Stimulated activated naive CD8-positive, alpha-beta T cell treated with anti-CD3 and anti-CD28 coated beads, Interleukin-15, amount 100 ng/mL, for 72 hours (primary cell): ENCODE measurements around the gene GGT5.
A peak's percentile ranks its signal among the peaks of the same experiment; 100 is the strongest.
"Not testable (repeated sequence)": the region's sequence is repeated elsewhere in the genome, so short reads cannot be mapped to it uniquely, and the experiment has no call there.

Source experiments
- ATAC-seq: fragments of 150-1000 bp; cut with Tn5 transposase; 2 replicates; pipeline ENCODE4 v1.10.0; 2021; ENCODE audit warnings: mild to moderate bottlenecking, moderate library complexity
- DNase-seq, 2 donors: peaks; one replicate each; pipeline ENCODE4 v3.0.0; 2021 to 2022
- H3K27ac Mint-ChIP-seq, 2 donors: one replicate each; pipeline ENCODE4 v1.8.0; 2022; ENCODE audit warnings: mild to moderate bottlenecking in 2 of 2, mixed read lengths in 2 of 2, moderate library complexity in 2 of 2
- H3K27me3 Mint-ChIP-seq: one replicate; pipeline ENCODE4 v1.8.0; 2022; ENCODE audit warnings: mixed read lengths
- H3K4me1 Mint-ChIP-seq: one replicate; pipeline ENCODE4 v1.8.0; 2022; ENCODE audit warnings: mild to moderate bottlenecking, mixed read lengths
- H3K4me3 Mint-ChIP-seq, 2 donors: one replicate each; pipeline ENCODE4 v1.8.0; 2022; ENCODE audit warnings: mild to moderate bottlenecking in 2 of 2, mixed read lengths in 2 of 2, moderate library complexity in 1 of 2
- H3K9me3 Mint-ChIP-seq, 2 donors: one replicate each; pipeline ENCODE4 v1.8.0; 2022; ENCODE audit warnings: mixed read lengths in 2 of 2

GGT5 gene

GRCh38 chr22:24247011-24247507 is 2.2 kb upstream of the GGT5 start:
- peak overlapping the region in 1 of 2 donors; percentile 42 for H3K27ac Mint-ChIP-seq
- no peak overlapping the region for H3K4me3 Mint-ChIP-seq
- ATAC-seq (no peak), DNase-seq (no peak)
- no peaks in the 10 kb centered on the region for H3K27me3 Mint-ChIP-seq
- H3K4me1 Mint-ChIP-seq: peaks cover 29% of the 10 kb centered on the region
- H3K9me3 Mint-ChIP-seq: no peaks in the 10 kb centered on the region

DNA sequence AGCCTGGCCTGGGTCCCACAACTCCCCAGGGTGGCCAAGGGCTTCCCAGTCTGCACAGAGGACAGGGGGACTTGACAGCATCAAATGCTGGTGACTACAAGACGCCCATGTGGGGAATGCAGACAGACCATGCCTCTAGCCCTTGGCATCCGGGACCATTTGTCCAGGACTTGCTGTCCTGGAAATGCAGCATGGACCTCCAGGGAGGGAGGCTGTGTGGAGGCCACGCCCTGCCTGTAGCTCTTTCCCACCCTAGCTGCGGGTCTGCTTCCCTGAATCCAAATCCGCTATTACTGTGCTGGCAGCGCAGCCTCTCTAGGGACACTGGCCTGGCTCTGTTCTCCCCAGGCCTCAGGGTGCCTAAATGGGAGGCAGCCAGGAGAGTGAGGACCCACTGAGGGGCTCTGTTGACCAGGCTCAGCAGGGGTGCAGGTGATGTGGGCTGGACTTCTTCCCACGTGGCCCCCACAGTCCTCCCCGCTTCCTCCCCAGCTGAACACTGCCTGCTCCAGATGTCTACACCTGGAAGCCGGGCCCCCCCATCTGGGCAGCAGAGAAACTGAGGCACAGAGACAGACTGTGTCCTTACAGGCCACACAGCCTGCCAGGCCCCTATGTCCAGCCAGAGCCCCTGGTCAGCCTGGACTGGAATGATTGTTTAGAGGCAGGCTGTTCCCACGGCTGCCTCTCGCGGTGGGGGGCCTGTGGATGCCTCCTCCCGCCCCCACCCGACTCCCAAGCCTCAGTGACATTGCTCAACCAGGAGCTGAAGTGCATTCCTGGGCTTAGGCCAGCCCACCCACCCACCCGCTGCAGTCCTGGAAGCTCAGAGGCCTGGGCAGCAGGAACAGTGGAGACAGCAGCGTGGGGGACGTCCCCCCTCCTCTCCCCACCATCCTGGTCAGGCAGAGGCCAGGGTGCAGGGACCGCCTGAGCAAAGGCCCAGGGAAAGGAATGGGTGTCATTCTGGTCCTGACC is 991 bp upstream of the GGT5 start:
- not testable (repeated sequence) for H3K27me3 Mint-ChIP-seq, H3K4me3 Mint-ChIP-seq, DNase-seq, H3K9me3 Mint-ChIP-seq, H3K27ac Mint-ChIP-seq, ATAC-seq
- H3K4me1 Mint-ChIP-seq: peaks cover 41% of the 10 kb centered on the region

DNA sequence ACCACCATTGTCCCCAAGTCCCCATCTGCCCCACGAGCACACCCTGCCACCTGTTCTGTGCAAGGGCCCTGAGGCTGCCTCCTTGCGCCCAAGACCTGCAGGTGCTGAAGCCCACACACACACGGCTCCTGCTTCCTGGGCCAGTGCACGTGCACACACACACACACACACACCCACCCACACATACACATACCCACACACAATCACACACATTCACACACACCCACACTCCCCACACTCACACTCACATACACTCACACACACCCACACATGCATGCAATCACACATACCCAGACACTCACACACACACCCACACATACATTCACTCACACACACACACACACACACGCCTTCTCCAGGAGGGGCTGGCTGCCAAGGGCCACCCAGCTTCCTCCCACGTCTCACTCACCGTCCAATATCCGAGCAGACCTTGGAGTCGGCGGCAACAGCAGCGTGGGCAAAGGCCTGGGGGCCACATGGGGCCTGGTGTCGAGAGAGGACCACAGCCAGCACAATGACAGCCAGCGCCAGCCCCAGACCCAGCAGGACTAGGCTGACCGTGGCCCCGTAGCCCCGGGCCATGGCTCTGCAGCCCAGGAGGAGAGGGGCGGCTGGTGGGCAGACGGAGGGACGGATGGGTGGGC is 616 bp downstream of the GGT5 start:
- Mint-ChIP-seq H3K27me3 (no peaks in the 10 kb centered on the region), H3K4me1 (peaks cover 44% of the 10 kb centered on the region), H3K4me3 (no peak overlapping the region), H3K9me3 (no peaks in the 10 kb centered on the region), H3K27ac (peak overlapping the region; percentile 22 to 74)
- ATAC-seq (no peak), DNase-seq (no peak)

DNA sequence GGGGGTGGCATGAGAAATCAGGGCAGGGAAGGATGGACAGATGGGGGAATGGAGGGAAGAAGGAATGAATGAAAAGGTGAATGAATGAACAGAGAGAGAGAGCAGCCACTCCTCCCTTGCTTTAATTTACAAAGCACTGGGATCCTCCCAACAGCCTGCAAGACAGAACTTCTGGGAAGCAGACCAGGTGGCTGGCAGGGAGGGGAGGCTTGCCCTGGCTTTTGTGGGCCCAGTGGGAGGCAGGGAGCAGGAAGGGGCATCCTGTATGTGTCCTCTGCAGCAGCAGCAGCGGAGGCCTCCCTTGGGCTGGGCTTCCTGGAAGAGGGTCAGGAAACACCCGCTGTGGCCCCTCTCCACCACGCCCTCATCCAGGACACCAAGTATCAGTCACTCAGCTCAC is 1.5 kb downstream of the GGT5 start:
- peak overlapping the region; percentile 80 to 92 for H3K27ac Mint-ChIP-seq
- ATAC-seq, H3K9me3 Mint-ChIP-seq, DNase-seq, H3K27me3 Mint-ChIP-seq: not testable (repeated sequence)
- peak overlapping the region; percentile 53 to 63 for H3K4me3 Mint-ChIP-seq
- H3K4me1 Mint-ChIP-seq: peaks cover 44% of the 10 kb centered on the region

DNA sequence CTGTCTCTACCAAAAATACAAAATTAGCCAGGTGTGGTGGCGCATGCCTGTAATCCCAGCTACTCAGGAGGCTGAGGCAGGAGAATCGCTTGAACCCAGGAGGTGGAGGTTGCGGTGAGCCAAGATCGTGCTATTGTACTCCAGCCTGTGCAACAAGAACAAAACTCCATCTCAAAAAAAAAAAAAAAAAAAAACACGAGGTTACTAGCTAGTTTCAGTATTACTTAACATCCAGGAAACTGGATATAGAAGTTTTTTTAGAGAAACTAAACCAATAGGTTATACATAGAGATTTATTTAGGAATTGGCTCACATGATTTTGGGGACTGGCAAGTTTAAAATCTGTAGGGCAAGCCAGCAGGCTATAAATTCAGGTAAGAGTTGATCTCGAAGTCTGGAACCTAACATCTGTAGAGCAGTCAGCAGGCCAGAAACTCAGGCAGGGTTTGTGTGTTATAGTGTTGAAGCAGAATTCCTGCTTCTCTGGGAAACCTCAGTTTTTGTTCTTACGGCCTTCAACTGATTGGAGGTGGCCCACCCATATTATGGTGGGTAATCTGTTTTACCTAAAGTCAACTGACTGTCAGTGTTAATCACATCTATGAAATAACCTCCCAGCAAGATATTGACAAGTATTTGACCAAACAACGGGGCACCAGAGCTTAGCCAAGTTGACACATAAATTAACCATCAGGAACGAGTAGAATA is 3.7 kb downstream of the GGT5 start:
- not testable (repeated sequence) for H3K4me3 Mint-ChIP-seq, DNase-seq, H3K9me3 Mint-ChIP-seq, H3K27me3 Mint-ChIP-seq, ATAC-seq
- H3K27ac Mint-ChIP-seq: peak overlapping the region in 1 of 2 donors; percentile 52
- H3K4me1 Mint-ChIP-seq: peaks cover 44% of the 10 kb centered on the region

GRCh38 chr22:24240381-24240780 is 4.5 kb downstream of the GGT5 start:
- DNase-seq (no peak), ATAC-seq (no peak)
- Mint-ChIP-seq H3K27ac (no peak overlapping the region), H3K4me3 (no peak overlapping the region), H3K9me3 (no peaks in the 10 kb centered on the region), H3K4me1 (peaks cover 44% of the 10 kb centered on the region), H3K27me3 (no peaks in the 10 kb centered on the region)

DNA sequence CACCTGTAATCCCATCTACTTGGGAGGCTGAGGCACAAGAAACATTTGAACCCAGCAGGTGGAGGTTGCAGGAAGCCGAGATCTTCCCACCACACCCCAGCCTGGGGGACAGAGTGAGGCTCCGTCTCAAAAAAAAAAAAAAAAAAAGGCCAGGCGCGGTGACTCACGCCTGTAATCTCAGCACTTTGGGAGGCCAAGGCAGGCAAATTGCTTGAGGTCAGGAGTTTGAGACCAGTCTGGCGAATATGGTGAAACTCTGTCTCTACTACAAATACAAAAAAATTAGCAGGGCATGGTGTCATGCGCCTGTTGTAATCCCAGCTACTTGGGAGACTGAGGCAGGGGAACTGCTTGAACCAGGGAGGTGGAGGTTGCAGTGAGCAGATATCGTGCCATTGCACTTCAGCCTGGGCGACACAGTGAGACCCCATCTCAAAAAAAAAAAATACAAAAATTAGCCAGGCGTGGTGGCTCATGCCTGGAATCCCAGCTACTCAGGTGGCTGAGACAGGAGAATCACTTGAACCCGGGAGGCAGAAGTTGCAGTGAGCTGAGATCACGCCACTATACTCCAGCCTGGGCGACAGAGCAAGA is 6.7 kb downstream of the GGT5 start:
- H3K9me3 Mint-ChIP-seq, H3K27ac Mint-ChIP-seq: not testable (repeated sequence)

GRCh38 chr22:24236656-24237055 is 8.2 kb downstream of the GGT5 start:
- ATAC-seq: no peak
- no peak overlapping the region for H3K4me3 Mint-ChIP-seq
- no peaks in the 10 kb centered on the region for H3K27me3 Mint-ChIP-seq
- H3K9me3 Mint-ChIP-seq: no peaks in the 10 kb centered on the region
- peaks cover 11% of the 10 kb centered on the region for H3K4me1 Mint-ChIP-seq
- no peak overlapping the region for H3K27ac Mint-ChIP-seq
- no peak for DNase-seq

More for the DNA sequence above, 6.7 kb downstream of the GGT5 start:
- not testable (repeated sequence) for ATAC-seq, H3K4me3 Mint-ChIP-seq, H3K27me3 Mint-ChIP-seq, DNase-seq
- peaks cover 26% of the 10 kb centered on the region for H3K4me1 Mint-ChIP-seq

DNA sequence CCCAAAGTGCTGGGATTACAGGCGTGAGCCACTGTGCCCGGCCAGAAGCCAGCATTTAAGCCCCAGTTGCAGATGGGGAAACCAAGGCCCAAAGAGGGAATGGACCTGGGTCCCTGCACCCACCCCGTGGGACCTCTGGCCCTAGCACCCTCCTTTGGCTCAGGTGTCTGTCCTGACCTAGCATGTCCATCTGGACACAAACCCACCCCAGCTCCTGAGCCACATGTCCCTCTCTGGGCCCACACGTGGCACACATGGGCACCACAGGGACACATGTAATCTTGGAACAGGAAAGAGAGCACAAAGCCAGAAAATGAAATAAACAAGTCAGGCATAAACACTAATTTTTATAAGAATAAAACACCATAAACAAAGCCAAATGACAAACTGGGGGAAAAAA is 9.6 kb downstream of the GGT5 start:
- peaks cover 4% of the 10 kb centered on the region for H3K4me1 Mint-ChIP-seq
- DNase-seq: no peak
- no peak overlapping the region for H3K27ac Mint-ChIP-seq
- no peaks in the 10 kb centered on the region for H3K27me3 Mint-ChIP-seq
- H3K9me3 Mint-ChIP-seq: no peaks in the 10 kb centered on the region
- ATAC-seq: no peak
- no peak overlapping the region for H3K4me3 Mint-ChIP-seq

DNA sequence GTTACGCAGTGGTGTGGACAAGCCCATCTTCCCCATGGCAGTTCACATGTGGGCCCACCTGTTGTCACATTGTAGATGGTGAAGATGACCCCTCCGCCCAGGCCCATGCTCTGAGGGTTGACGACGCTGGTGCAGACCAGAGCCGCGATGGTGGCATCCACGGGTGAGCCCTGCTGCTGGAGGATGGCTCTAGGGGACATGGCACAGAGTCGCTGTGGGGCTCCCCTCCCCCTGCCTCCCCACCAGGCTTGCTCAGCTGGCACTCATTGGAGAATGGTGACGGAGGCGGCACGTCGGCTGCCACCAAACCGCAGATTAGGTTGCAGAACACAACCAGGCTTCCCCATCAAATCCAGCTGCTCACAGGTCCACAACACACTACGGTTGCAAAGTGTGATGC is 11.1 kb downstream of the GGT5 start:
- DNase-seq: no peak
- Mint-ChIP-seq H3K27me3 (no peaks in the 10 kb centered on the region), H3K9me3 (no peaks in the 10 kb centered on the region), H3K27ac (no peak overlapping the region), H3K4me1 (peaks cover 4% of the 10 kb centered on the region), H3K4me3 (no peak overlapping the region)
- ATAC-seq: no peak

DNA sequence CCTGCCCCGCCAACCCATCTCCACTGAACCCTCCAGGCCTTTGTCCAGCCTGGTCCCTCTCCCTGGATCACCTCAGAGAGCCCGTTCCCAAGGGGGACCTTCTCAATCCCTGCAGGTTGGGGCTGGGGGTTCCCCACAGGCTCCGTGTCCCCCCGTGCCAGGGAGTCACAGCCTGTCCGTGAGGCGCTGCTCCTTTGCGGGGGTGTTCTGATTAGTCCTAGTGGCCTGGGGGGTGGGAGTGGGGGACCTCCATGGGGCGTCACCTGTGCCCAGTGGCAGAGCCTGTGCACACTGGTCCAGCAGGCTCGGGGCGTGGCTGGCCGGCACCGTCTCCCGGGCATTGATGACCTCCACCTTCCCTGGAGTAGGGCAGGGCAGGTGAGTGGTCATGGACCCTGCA is 11.6 kb downstream of the GGT5 start:
- H3K27me3 Mint-ChIP-seq: no peaks in the 10 kb centered on the region
- H3K9me3 Mint-ChIP-seq: no peaks in the 10 kb centered on the region
- H3K4me3 Mint-ChIP-seq: no peak overlapping the region
- no peak for ATAC-seq
- H3K27ac Mint-ChIP-seq: no peak overlapping the region
- no peak for DNase-seq
- H3K4me1 Mint-ChIP-seq: peaks cover 4% of the 10 kb centered on the region

- peak overlapping the region in 1 of 2 donors; percentile 42 for H3K27ac Mint-ChIP-seq
- no peaks in the 10 kb centered on the region for H3K27me3 Mint-ChIP-seq
- ATAC-seq (no peak), DNase-seq (no peak)
- H3K4me3 Mint-ChIP-seq: no peak overlapping the region
- H3K9me3 Mint-ChIP-seq: no peaks in the 10 kb centered on the region
- H3K4me1 Mint-ChIP-seq: peaks cover 4% of the 10 kb centered on the region
Observed at GRCh38 chr22:24232725-24233124, 12.2 kb downstream of the GGT5 start.

GRCh38 chr22:24232124-24232523 is 12.8 kb downstream of the GGT5 start:
- no peak for ATAC-seq
- no peaks in the 10 kb centered on the region for H3K27me3 Mint-ChIP-seq
- no peaks in the 10 kb centered on the region for H3K9me3 Mint-ChIP-seq
- DNase-seq: no peak
- no peak overlapping the region for H3K4me3 Mint-ChIP-seq
- H3K4me1 Mint-ChIP-seq: peaks cover 4% of the 10 kb centered on the region
- H3K27ac Mint-ChIP-seq: no peak overlapping the region

DNA sequence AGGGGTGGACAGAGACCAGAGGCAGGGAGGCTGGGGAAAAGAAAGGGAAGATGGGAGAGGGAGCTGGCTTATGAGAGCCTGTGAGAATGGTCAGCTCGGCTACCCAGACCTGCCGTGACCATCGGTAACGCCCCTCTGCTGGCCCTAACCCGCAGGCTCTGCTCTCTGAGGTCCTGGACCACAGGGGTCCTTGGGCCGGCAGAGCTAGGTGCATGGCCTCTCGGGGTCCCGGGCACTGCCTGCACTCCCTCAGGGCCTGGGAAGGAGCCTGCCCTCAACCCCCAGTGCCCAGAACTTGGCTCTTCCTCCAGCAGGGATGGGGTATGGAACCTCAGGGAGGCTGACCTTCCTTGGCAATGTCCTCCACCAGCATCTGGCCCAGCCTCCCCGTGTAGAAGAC is 13.2 kb downstream of the GGT5 start:
- no peak for ATAC-seq
- DNase-seq: no peak
- Mint-ChIP-seq H3K4me1 (peaks cover 4% of the 10 kb centered on the region), H3K4me3 (no peak overlapping the region), H3K9me3 (no peaks in the 10 kb centered on the region), H3K27me3 (no peaks in the 10 kb centered on the region), H3K27ac (peak overlapping the region in 1 of 2 donors; percentile 15)

DNA sequence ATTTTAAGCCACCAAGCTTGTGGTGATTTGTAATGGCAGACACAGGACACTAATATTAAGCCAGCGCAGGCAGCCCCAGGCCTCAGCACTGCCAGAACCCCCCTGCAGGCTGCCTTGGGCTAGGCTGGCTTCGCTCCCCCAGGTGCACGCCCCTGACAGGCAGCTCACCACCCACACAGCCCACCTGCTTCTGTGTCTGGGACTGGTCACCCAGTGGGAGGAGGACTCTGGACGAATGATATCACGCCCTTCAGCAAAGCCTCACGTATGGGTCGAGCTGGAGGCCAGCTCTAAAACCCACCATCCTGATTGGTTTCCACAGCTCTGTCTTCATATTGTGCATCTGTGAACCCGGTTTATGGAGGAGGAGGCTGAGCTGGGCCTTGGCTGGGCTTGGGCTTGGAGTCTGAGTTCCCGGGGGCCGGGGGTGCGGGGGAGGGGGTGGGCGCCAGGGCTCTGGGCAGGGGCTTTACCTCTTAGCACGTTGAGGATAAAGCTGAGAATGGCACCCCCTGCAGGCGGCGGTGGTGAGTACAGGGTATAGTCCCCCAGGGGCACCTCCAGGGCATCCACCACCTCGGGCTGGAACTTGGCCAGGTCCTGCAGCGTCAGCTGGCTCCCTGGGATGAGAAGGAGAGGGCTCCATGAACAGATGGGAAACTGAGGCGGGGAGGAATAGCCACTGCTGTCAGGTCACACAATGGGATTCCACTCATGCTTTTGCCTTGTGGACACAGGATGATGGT is 13.8 kb downstream of the GGT5 start:
- ATAC-seq (peak; percentile 75), DNase-seq (peak; percentile 56 to 62)
- Mint-ChIP-seq H3K27ac (peak overlapping the region in 1 of 2 donors; percentile 15), H3K4me3 (no peak overlapping the region), H3K27me3 (no peaks in the 10 kb centered on the region), H3K9me3 (no peaks in the 10 kb centered on the region), H3K4me1 (peaks cover 4% of the 10 kb centered on the region)
